SU-DHL-6 (cell line): ENCODE measurements around the gene SH3PXD2B.

Experiments used
- CTCF ChIP-seq: fragments of 200-600 bp; sonication (generic); IDR thresholded peaks from one replicate; pipeline ENCODE4 v1.5.1; 2017; ENCODE audit warnings: antibody characterized with exemption, mild to moderate bottlenecking, low read length, moderate library complexity; ENCODE audit not compliant: insufficient read depth, poor library complexity, severe bottlenecking
- EZH2phosphoT487 ChIP-seq: fragments of 200-600 bp; sonication (generic), shearing (Covaris generic); conservative IDR thresholded peaks from 2 replicates; pipeline ENCODE4 v1.6.1; 2018; ENCODE audit warnings: mild to moderate bottlenecking, antibody characterized with exemption, low read length, moderate library complexity, mixed read lengths

GRCh38 chr5:172407241-172407691 is 47.1 kb downstream of the SH3PXD2B start:
- TF ChIP-seq CTCF (no peak), EZH2phosphoT487 (no peak)
